DMS53 treated with DMSO at 0.1 percent for 48 hours (cell line): Measurements from ENCODE around the gene TUB.

ENCODE experiments used
- DNase-seq: peaks from one replicate; lab custom pipeline; 2025; ENCODE audit not compliant: unreplicated experiment; lab: John Stamatoyannopoulos, UW

TUB gene

GRCh38 chr11:8089791-8090510, 8.9 kb downstream of the TUB start:
- no peak for DNase-seq

- peak; percentile 8 for DNase-seq
Observed at GRCh38 chr11:8090756-8091155, 9.7 kb downstream of the TUB start.

- no peak for DNase-seq
Observed at GRCh38 chr11:8091721-8092120, 10.7 kb downstream of the TUB start.

GRCh38 chr11:8092587-8093424, 11.8 kb downstream of the TUB start:
- peak; percentile 61 for DNase-seq

DNA sequence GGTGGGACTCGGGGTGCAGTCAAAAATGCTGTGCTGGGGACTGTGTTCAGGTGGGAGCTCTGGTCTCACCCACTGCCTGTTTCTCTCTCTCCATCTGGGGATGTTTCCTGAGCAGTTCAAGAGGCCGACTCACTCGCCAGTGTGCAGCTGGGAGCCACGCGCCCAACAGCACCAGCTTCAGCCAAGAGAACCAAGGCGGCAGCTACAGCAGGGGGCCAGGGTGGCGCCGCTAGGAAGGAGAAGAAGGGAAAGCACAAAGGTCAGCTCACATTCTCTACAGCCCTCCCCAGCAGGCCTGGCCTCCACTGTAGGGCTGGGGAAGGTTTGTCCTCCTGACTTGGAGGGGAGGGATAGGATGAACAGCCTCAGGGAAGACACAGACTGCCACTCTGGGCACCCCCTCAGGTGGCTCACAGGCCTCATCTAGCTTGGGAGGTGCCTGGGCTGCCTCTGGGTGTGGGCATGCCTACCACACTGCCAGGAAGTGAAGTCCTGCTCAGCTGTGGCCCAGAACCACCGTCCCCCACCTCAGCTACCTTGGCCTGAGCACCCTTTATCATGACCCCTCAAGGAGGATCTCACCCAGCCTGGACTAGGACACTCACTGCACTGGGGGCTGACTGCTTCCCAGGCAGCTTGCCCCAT, 13.0 kb downstream of the TUB start:
- no peak for DNase-seq

DNA sequence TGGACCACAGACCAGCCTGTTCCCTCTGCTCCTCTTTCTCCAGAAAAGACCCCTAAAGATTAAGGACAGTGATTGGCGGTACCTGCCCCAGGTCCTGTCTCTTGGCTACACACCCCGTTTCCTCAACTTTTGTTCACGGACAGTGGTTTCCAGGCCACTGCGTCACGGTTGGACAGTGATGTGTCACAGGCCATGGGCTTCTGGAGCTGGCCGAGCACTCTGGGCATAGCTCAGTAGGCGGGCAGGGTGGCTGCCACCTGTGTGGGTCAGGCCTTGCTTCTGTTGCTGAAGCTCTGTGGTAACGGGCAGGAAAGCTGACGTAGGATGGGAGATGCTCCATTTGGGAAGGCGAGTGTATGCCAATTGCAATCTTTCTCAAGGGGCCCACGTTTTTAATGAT, 13.6 kb downstream of the TUB start:
- no peak for DNase-seq

GRCh38 chr11:8095371-8095770, 14.4 kb downstream of the TUB start:
- no peak for DNase-seq

DNA sequence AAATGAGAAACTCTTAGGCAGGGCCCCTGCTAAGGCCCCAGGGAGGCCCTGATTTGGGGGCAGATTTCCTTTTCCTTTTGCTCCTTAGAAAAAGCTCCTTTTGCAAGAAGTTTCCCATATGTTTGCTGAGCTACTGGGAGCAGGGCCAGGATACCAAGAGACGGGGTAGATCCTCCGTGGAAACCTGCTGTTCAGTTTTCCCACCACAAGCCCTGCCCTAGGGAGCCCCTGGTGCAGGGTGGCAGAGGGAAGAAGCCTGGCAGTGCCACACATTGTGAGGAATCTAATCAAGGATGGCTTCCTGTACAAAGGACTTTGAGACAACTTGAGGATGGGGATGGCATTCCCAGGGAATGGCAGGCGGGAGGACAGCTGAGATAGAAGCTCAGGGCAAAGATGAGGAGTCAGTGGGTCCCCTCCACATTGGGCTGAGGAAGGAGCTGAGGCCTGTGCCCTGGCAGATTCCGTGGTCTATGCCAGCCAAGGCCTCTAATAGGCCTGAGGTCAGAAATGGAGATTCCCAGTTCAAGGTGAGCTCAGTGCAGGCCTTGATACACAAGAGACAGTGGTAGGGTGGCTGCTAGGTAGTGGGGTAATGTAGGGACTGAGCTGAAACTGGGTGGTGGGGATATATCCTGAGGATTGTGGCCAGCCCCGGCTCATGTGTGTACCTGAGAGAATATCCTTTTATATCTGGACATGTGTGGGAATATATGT, 15.0 kb downstream of the TUB start:
- DNase-seq, result no peak

- no peak for DNase-seq
Observed at GRCh38 chr11:8096575-8096974, 15.6 kb downstream of the TUB start.

- DNase-seq, result no peak
Observed at GRCh38 chr11:8097062-8097461, 16.1 kb downstream of the TUB start.

DNA sequence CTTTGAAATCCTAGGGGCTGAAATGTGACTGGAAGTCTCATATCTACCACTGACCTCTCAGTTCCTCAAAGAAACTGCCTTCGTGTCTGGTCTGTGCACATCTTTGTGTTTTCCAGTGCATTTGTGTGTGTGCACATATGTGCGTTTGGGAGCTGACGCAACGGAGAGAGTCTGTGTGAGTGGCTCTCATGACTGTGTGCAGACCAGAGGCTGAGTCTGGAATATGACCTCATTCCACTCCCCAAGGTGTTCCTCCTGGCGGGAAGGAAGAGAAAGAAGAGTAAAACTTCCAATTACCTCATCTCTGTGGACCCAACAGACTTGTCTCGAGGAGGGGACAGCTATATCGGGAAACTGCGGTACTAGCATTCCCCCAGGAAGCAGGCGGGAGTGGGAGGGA, 16.5 kb downstream of the TUB start:
- no peak for DNase-seq

DNA sequence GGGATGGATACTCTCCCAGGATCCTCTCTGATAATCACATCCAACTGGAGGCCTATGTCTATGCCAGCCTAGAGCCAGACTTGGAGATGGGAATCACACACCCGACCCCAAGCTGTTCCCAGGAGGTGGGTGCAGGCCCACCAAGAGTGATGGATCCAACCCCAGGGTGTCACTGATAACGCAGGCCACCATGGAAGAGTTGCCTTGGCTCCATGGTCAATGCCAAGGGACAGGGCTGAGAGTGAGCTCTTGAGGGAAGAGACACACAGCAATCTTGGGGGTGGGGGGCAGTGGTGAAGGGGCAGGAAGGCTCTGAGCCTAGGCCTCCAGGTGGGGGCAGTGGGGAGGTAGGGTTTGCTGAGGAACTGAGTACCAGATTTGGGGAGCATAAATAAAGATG, 16.9 kb downstream of the TUB start:
- DNase-seq, result no peak

- no peak for DNase-seq
Observed at GRCh38 chr11:8098361-8098760, 17.4 kb downstream of the TUB start.

- no peak for DNase-seq
Observed at GRCh38 chr11:8098879-8099278, 17.9 kb downstream of the TUB start.

- peak; percentile 24 for DNase-seq
Observed at GRCh38 chr11:8099291-8099899, 18.4 kb downstream of the TUB start.

- no peak for DNase-seq
Observed at GRCh38 chr11:8100158-8100557, 19.1 kb downstream of the TUB start.

DNA sequence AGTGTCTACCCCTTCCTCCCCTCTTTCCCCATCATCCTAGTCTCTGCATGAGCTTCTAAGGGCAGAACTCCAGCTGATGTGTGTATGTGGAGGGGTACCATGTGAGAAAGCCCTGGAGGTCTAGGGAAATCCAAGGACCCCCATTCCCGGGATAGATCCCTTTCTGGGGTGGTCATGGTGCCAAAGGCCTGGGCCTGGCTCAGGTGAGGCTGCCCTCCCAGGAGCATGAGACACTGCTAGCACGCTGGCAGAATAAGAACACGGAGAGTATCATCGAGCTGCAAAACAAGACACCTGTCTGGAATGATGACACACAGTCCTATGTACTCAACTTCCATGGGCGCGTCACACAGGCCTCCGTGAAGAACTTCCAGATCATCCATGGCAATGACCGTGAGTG, 19.6 kb downstream of the TUB start:
- no peak for DNase-seq

GRCh38 chr11:8101421-8101820, 20.4 kb downstream of the TUB start:
- DNase-seq, result no peak

DNA sequence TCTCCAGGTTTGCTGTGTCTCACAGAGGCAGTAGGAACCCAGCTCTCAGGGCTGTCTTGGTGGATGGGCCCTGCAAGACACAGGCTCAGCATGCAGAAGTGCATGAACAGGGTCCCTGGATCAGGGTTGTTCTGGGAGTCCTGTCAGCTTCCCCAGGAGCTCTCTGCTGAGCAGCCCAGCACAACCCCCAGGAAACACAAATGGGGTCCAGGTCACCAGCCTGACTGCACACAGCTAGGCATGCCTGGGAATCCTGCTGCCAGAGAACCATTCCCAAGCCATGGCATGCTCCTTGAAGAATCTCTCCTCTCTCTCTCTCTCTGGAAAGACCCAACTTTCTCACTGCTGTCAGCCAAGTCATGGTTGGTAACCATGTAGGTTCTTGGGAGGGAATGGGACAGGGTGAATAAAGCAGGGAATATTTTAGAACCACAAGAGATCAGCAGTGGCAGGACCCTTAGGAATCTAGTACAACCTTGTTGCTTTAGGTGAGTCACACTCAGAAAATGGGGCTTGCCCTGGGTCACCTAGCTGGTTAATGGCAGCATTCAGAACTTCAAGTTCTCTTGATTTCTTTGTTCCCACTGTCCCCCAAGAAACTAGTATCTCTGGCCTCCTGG, 21.4 kb downstream of the TUB start:
- no peak for DNase-seq

DNA sequence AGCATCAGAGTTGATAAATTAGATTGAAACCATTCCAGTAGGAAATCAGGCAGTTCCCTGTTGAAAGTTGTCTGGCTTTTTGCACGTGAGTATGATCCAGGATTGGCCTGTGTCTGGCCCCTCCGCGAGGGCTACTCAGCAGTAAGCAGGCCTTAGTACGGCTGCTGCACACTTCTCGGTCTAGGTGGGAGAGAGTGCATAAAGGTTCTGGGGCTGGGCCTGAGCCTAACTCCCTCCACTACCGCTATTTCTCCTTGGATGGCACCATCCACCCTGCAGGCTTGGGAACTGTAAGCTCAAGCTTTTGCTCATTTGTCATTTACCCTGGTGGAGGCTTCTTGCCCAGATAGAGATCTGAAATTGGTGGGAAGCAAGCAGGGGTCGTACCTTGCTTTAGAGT, 22.0 kb downstream of the TUB start:
- no peak for DNase-seq

DNA sequence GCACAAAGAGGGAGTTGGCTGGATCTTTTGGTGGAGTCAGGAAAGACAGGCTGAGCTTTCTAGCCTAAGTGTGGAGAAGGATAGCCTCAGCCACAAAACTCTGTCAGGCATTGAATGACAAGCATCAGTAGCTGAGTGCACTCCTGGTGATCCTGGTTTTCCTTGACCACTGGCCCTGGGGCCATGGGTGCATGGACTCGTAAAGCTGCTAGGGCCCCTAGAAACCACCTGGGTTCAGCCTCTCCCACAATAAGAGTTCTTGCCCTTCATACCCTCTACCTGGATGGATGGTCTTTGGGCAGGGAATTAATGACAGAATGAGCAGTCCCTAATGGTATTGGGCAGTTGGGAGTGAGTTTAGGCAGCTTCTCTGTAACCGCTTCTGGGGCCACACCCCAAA, 22.9 kb downstream of the TUB start:
- no peak for DNase-seq
